Measurements from ENCODE around the gene INTS12. TPM values are rescaled to one million over a fixed set of nuclear protein-coding genes. Genes with fewer than 3 reads are reported as not detected.

The INTS12 gene
- polyA plus RNA-seq, 1 donor (not counting 4 experiments of a cell fraction or from before 2014, with no cell fraction given): 39.8 TPM

DNA sequence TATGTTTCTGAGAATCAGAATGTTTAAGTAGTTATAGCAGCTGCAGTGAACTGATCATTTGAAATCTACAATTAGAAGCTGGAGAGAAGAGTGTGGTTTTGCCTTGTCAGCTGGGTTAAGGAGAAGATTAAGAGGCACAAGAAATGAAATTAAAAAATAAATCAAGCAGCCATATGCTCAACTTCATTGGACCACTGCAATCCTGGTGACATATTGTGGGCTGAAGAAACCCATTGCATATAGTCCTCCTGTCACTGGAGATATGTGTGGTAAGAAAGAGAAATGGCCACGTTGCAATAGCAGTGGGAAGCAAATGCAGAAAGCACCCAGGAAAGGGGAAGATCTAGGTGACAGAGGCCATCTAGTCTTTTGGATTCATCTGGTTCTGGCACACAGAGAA lies 63.0 kb downstream of the INTS12 start:
- Histone ChIP-seq H3K9ac (ENCODE audit: control insufficient read depth, extremely low read depth, insufficient read depth, low read length) (no peak overlapping the region), H3K4me2 (ENCODE audit: control insufficient read depth, extremely low read depth, insufficient read depth, low read depth, low read length) (no peak overlapping the region), H3K27me3 (ENCODE audit: control insufficient read depth, extremely low read depth, insufficient read depth, low read length) (no peaks in the 10 kb centered on the region), H3K4me1 (ENCODE audit: control insufficient read depth, extremely low read depth, insufficient read depth, low read length) (peaks cover 9% of the 10 kb centered on the region), H3K36me3 (ENCODE audit: control insufficient read depth in 2 of 2, extremely low read depth in 1 of 2, insufficient read depth in 2 of 2, low read length in 2 of 2) (no peaks in the 10 kb centered on the region), H3K9me1 (ENCODE audit: control insufficient read depth, extremely low read depth, insufficient read depth, low read length) (no peaks in the 10 kb centered on the region), H4K20me1 (ENCODE audit: control insufficient read depth, extremely low read depth, insufficient read depth, low read length) (no peaks in the 10 kb centered on the region), H3K9me3 (ENCODE audit: control insufficient read depth, low read depth, low read length) (no peaks in the 10 kb centered on the region), H3K27ac (ENCODE audit: control insufficient read depth, insufficient read depth, low read length) (no peak overlapping the region), H2AFZ (ENCODE audit: control insufficient read depth, low read length) (no peak overlapping the region), H3K79me2 (ENCODE audit: control insufficient read depth, insufficient read depth, low read length) (no peaks in the 10 kb centered on the region), H3K4me3 (ENCODE audit: control insufficient read depth in 2 of 3, extremely low read depth in 1 of 3, insufficient read depth in 2 of 3, low read depth in 1 of 3, low read length in 3 of 3) (no peak overlapping the region)
- dilution Hi-C loops (cut with MboI; ENCODE audit: extremely low pct_ligation_motif_present, low sequenced_read_pairs): no loop called here
- DNase-seq (ENCODE audit: low read depth, low spot score) (no peak), FAIRE-seq (no peak)
- TF ChIP-seq, protein P1, sequence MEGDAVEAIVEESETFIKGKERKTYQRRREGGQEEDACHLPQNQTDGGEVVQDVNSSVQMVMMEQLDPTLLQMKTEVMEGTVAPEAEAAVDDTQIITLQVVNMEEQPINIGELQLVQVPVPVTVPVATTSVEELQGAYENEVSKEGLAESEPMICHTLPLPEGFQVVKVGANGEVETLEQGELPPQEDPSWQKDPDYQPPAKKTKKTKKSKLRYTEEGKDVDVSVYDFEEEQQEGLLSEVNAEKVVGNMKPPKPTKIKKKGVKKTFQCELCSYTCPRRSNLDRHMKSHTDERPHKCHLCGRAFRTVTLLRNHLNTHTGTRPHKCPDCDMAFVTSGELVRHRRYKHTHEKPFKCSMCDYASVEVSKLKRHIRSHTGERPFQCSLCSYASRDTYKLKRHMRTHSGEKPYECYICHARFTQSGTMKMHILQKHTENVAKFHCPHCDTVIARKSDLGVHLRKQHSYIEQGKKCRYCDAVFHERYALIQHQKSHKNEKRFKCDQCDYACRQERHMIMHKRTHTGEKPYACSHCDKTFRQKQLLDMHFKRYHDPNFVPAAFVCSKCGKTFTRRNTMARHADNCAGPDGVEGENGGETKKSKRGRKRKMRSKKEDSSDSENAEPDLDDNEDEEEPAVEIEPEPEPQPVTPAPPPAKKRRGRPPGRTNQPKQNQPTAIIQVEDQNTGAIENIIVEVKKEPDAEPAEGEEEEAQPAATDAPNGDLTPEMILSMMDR (optimal IDR thresholded peaks at IDR 0.05 in 1 of 3, IDR thresholded peaks at IDR 0.05 in 1 of 3, conservative IDR thresholded peaks at IDR 0.05 in 1 of 3; ENCODE audit: extremely low read depth in 1 of 3, insufficient read depth in 2 of 3, low read length in 3 of 3): no peak
- no peak for TF ChIP-seq EZH2 (IDR thresholded peaks at IDR 0.05; ENCODE audit: low read length)

DNA sequence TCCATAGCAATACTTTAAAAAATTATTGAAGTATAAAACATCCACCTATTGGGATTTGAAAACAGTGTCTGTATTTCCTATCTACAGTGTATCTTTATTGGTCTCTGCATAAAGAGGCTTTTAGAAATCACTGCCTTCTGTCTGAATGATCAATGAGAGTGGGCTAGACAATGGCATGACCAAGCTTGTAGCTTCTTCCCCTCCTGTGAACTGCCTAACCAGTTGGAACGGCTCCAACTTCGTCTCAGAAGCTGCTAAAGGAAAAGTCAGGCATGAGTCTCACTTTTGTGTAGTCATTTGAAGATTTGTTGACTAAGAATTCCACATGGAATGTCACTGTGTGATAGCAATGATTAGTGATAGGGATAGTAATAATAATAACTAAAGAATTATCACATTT lies 64.2 kb downstream of the INTS12 start:
- H3K9me1 ChIP-seq (ENCODE audit: control insufficient read depth, extremely low read depth, insufficient read depth, low read length): no peaks in the 10 kb centered on the region
- H3K9me3 ChIP-seq (ENCODE audit: control insufficient read depth, low read depth, low read length): no peaks in the 10 kb centered on the region
- TF ChIP-seq EZH2 (IDR thresholded peaks at IDR 0.05; ENCODE audit: low read length): no peak
- TF ChIP-seq, protein P1 (optimal IDR thresholded peaks at IDR 0.05 in 1 of 3, IDR thresholded peaks at IDR 0.05 in 1 of 3, conservative IDR thresholded peaks at IDR 0.05 in 1 of 3; ENCODE audit: extremely low read depth in 1 of 3, insufficient read depth in 2 of 3, low read length in 3 of 3): no peak
- H3K4me2 ChIP-seq (ENCODE audit: control insufficient read depth, extremely low read depth, insufficient read depth, low read depth, low read length): peak overlapping the region; percentile 43
- H3K27ac ChIP-seq (ENCODE audit: control insufficient read depth, insufficient read depth, low read length): no peak overlapping the region
- no peaks in the 10 kb centered on the region for H3K79me2 ChIP-seq (ENCODE audit: control insufficient read depth, insufficient read depth, low read length)
- no peak overlapping the region for H2AFZ ChIP-seq (ENCODE audit: control insufficient read depth, low read length)
- H3K4me3 ChIP-seq (ENCODE audit: control insufficient read depth in 2 of 3, extremely low read depth in 1 of 3, insufficient read depth in 2 of 3, low read depth in 1 of 3, low read length in 3 of 3): no peak overlapping the region
- no peaks in the 10 kb centered on the region for H3K36me3 ChIP-seq (ENCODE audit: control insufficient read depth in 2 of 2, extremely low read depth in 1 of 2, insufficient read depth in 2 of 2, low read length in 2 of 2)
- H3K27me3 ChIP-seq (ENCODE audit: control insufficient read depth, extremely low read depth, insufficient read depth, low read length): no peaks in the 10 kb centered on the region
- FAIRE-seq (peak; percentile 83), DNase-seq (ENCODE audit: low read depth, low spot score) (no peak)
- H4K20me1 ChIP-seq (ENCODE audit: control insufficient read depth, extremely low read depth, insufficient read depth, low read length): no peaks in the 10 kb centered on the region
- dilution Hi-C loops (cut with MboI; ENCODE audit: extremely low pct_ligation_motif_present, low sequenced_read_pairs): no loop called here
- no peak overlapping the region for H3K9ac ChIP-seq (ENCODE audit: control insufficient read depth, extremely low read depth, insufficient read depth, low read length)
- peaks cover 9% of the 10 kb centered on the region for H3K4me1 ChIP-seq (ENCODE audit: control insufficient read depth, extremely low read depth, insufficient read depth, low read length)

Data from keratinocyte (primary cell).